Lung microvascular endothelial cell (primary cell): ENCODE measurements around the gene MALT1. TPM values are rescaled to one million over a fixed set of nuclear protein-coding genes. Genes with fewer than 3 reads are reported as not detected.
A peak's percentile ranks its signal among the peaks of the same experiment; 100 is the strongest.
"Not testable (repeated sequence)": the region's sequence is repeated elsewhere in the genome, so short reads cannot be mapped to it uniquely, and the experiment has no call there.

Experiments used
- DNase-seq, 2 donors: peaks; one replicate each; pipeline versions ENCODE4 v3.0.0 to v3.0.0-alpha.2; 2010; ENCODE audit warnings: low read depth in 2 of 2
- total RNA-seq: library from RNA; depleted of rRNA; stranded (reverse); fragments of >200 nt; gene quantifications from 2 replicates; pipeline ENCODE4 v1.2.1, GENCODE V29; 2014

MALT1 gene
- total RNA-seq, 1 donor from 2014 or later, result 19.4 TPM

- no peak for DNase-seq
These were observed 61.2 kb downstream of the MALT1 start for GRCh38 chr18:58732471-58732870.

GRCh38 chr18:58733866-58734265, 62.6 kb downstream of the MALT1 start:
- DNase-seq, result no peak

DNA sequence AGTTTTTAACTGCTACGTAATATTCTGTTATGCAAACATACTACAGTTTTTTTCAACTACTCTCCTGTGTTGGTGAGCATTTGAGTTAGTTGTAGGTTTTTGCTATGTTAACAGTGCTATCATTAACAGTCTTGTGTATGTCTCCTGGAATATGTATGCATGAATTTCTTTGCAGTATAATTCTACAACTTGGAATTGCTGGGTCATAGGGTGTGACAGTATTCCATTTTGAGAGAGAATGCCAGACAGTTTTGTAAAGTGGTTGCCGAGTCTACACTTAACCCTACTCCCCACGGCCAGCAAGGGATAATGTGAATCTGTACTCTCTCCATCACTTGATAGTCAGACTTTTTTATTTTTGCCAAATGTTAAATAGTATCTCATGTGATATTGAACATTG, 67.1 kb downstream of the MALT1 start:
- no peak for DNase-seq

GRCh38 chr18:58745914-58746313, 74.6 kb downstream of the MALT1 start:
- DNase-seq, result no peak

DNA sequence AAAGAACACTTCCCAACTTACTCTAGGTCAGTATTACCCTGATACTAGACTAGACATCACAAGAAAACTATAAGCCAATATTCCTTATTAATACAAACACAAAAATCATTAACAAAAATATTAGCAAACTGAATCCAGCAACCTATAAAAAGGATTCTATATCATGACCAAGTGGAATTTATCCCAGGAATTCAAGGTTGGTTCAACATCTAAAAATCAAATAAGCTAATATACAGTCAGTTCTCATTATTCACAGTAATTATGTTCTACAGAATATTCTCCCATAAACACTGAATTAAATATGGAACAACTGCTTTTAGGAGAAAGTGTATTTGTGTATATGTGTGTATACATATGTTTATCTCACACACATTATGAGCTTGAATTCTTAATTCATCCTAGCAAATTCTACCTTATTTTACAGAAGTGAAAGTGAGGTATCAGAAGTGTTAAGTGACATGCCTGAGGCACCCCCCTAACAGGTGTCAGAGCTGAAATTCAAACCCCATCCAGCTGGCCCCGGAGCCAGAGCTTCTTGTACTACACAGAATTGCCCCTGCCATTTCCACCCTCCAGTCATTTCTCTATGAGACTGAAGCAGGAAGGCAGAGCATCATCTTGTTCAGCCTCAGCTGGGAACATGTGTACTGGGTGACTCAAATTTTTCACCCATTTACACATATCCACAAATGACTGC, 77.8 kb downstream of the MALT1 start:
- DNase-seq, result no peak

- no peak for DNase-seq
These were observed 82.7 kb downstream of the MALT1 start for GRCh38 chr18:58753976-58754375.

DNA sequence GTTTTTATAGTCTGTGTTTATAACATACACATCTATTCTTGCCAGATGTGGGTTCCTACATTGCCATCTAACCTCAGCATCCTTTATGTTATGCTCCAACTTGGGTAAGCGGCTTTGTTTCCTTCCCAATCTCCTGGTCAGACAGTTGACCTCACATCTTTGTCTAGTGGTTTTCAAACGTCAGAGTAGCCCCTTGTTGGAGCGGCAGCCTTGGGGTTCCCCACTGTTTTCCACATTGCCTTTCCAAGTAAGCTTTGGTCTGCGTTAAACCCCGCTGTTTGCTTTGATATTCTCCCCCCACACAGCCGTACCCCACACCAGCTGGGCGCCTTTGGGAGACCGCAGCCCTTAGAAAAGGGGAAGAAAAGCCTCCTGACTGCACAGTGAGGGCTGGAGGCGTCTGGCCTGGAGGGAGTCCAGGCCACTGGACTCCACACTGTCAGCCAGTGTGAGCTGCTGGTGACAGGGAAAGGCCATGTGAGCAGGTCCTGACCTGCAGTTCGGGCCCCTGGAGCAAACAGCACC, 83.3 kb downstream of the MALT1 start:
- no peak for DNase-seq

DNA sequence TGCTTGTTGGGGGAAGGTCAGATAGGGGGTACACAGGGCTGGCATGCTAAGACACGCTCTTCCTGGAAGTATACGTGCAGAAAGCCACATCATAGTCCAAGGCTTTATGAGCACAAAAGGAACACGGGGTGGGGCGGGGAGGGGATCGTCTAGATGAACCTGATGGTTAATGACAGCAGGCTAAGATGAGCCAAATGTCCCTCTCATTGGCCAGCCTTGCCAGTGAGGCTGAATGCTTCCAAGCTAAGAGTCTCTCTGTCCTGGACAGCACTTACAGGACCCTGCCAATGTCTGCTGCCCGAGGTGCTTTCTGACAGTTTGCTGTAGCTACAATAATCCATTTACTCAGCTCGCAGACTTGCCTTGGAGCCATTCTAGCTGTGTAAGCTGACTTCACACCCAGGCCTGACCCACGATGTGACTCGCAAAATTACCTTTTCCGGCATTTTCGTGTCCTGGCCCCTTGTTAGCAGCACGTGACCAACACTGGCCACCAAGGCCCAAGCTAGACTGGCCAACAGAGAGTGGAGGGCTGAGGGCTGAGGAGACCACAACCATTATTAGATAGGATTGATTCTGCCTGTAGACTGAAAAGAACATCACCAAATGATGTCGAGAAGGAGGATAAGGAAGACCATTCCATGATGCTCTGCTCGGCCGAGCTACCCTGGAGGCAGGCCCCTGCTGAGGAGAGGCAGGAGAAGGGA, 84.2 kb downstream of the MALT1 start:
- DNase-seq, result no peak

- no peak for DNase-seq
These were observed 84.9 kb downstream of the MALT1 start for GRCh38 chr18:58756148-58756547.

GRCh38 chr18:58756596-58757240, 85.5 kb downstream of the MALT1 start:
- no peak for DNase-seq

- DNase-seq, result not testable (repeated sequence)
These were observed 86.1 kb downstream of the MALT1 start for GRCh38 chr18:58757351-58757750.

GRCh38 chr18:58758046-58758445, 86.8 kb downstream of the MALT1 start:
- no peak for DNase-seq

- DNase-seq, result no peak
These were observed 87.3 kb downstream of the MALT1 start for GRCh38 chr18:58758606-58759005.

DNA sequence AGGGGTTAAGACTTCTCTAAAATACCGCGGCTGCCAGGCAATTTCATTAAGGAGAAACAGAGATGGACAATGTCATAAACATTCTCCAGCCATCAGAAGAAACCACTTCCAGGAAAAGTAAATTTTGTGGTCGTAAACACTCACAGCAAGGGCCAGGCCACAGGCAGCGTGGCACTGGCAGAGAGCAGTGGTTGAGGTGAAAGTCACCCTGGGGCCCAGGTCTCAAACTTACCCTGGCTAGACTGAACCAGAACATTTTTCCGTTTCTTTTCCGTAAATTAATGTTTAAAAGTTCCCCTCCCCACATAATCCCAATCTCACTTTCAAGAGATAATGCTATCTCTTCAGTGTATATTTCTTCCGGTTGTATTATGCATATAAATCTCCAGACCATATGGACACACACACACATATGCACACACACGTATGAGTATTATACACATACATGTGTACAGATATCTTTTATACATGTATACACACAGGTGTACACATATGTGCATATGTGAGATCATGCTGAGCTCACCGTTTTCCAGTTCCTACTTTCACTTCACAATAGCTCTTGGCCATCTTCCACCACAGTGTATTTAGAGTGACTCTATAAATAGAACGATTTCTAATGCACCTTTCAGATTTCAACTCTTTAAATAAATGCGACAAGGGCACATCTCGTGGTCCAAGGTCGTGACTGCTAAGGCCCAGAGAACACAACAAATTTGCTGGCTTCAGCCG, 90.1 kb downstream of the MALT1 start:
- DNase-seq, result peak in 1 of 2 donors; percentile 60

- DNase-seq, result no peak
These were observed 90.9 kb downstream of the MALT1 start for GRCh38 chr18:58761970-58762780.

DNA sequence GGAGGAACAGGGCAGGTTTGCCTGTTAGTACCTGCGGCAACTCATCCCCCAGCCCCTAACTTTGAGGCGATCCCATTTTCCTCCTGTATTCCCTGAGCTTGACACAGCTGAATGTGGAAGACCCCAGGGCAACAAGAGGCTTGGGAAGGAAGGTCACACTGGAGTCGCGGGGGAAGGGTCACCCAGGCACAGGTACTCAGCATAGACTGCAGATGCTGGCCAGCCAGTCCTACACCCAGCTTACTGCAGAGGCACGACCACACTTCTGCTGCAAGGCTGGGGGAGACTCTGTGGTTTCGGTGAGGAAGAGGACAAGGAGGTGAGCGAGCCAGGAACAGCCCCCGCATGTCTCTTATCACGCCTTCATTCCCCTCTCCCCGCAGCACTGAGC, 91.5 kb downstream of the MALT1 start:
- no peak for DNase-seq

DNA sequence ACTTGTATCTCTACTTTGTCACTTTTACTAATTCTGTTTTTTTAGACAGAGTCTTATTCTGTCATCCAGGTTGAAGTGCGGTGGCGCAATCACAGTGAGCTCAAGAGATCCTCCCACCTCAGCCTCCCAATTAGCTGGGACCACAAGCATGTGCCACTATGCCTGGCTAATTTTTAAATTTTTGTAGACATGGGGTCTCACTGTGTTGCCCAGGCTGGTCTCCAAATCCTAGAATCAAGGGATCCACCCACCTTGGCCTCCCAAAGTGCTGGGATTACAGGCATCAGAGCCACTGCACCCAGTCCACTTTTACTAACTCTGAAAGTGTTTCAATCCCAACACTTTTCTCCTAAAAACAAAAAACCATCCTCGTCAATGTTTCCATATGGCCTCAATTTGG, 94.9 kb downstream of the MALT1 start:
- DNase-seq, result no peak

GRCh38 chr18:58766946-58767345, 95.7 kb downstream of the MALT1 start:
- no peak for DNase-seq

DNA sequence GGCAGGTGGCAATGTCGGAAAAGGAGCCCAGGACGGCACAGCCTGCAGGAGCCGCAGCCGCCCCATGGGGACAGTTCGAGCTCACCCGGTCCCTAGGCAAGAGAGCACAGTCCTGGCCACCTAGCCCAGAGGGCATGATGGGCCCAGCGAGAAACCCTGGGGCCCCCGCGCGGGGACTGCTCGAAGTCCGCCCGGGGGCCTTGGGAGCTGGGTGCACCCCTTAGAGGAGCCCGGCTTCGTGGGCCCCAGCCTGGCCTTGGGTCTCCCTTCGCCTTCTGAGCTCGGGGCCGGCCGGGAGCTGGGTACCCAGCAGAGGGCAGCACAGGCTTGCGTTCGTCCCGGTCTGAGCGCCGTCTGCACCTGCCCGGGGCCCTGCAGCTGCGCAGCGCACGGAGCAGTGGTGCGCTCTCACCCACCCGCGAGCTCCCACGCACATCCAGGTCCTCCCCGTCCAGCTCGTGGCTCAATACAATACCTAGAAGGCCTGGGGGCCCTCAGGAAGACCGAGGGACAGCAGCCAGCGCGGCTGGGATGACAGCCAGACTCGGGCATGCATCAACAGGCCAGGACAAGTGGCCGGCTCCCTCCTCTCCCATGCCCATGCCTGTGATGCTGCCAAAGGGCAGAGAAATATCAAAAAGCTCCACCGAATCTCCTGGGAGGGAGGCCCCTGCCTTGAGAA, 97.2 kb downstream of the MALT1 start:
- DNase-seq, result peak; percentile 66 to 82

DNA sequence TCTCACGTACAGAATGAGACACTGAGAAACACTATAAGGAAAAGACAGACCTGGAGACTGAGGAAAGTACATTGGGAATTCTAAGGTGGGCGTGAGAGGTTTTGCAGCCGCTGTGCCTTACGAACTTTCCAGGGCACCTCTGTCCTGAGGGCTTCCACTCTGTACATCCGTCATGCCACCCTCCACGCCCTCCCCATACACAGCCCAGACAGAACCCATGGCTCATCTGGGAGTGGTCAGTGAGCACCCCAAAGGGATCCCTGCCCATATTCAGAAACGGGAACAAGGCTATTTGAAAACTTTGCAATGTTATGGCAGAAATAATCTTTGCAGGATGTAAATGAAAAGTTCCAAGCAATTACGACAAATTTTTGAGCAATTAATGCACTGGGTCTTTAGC, 98.1 kb downstream of the MALT1 start:
- DNase-seq, result no peak
